Activated naive CD8-positive, alpha-beta T cell treated with anti-CD3 and anti-CD28 coated beads for 36 hours (primary cell): ENCODE results near the gene IL3. TPM values are rescaled to one million over a fixed set of nuclear protein-coding genes. Genes with fewer than 3 reads are reported as not detected.

ENCODE experiments used
- total RNA-seq, 2 experiments: library from RNA; stranded (reverse); gene quantifications; one replicate each; pipeline ENCODE4 v1.2.3, GENCODE V29; 2021

The IL3 gene
- total RNA-seq, 2 experiments from 2014 or later, result 0.20 to 0.49 TPM

Other genes with a start within 250 kb of the IL3 start
- gene MEIKIN, start 115.0 kb upstream of the IL3 start, total RNA-seq, result not detected
- gene ACSL6, start 49.0 kb upstream of the IL3 start, total RNA-seq, result 1 to 10 TPM; 4.6 to 5.8 TPM
- gene CSF2, start 13.1 kb downstream of the IL3 start, total RNA-seq, result 100 to 1,000 TPM; 103 to 107 TPM
- gene P4HA2, start 167.2 kb downstream of the IL3 start, total RNA-seq, result 1 to 10 TPM; 8.1 to 8.7 TPM
- under 1 TPM in 1 of 2 experiments, not detected in 1; 0.31 TPM for gene PDLIM4, start 197.0 kb downstream of the IL3 start, total RNA-seq
- 1 to 10 TPM in 1 of 2 experiments, under 1 TPM in 1; 0.95 to 1.3 TPM for gene SLC22A4, start 233.7 kb downstream of the IL3 start, total RNA-seq